ENCODE results near the gene CADM4.

DNA sequence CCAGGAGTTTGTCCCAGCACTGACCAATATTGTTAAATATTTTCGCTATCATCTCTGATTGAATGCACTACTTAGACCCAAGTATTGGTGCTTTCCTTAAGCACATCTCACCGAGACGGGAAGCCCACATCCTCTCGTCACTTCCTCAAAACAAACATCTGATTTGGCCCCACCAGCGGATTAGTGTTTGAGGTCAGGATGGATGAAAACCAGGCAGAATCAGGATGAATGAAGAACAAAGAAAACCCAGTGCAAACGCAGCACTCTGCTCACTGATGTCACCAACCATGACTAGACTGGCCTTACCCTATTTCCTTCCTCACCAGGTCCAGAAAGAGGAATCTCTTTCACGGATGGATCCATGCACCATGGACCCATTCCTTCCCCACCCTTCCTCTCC lies 24.4 kb upstream of the CADM4 start:
- TF ChIP-seq FOXM1 (IDR thresholded peaks at IDR 0.05; ENCODE audit: low read depth) (no peak), GATA2 (CRISPR knock-in tag; IDR thresholded peaks at IDR 0.05) (no peak), TEAD4 (IDR thresholded peaks at IDR 0.05; ENCODE audit: borderline replicate concordance, insufficient read depth) (no peak), SIN3A (IDR thresholded peaks at IDR 0.05; ENCODE audit: borderline replicate concordance, low read depth, low read length) (no peak), RAD21 (IDR thresholded peaks at IDR 0.05; ENCODE audit: low read length) (no peak), EZH2phosphoT487 (IDR thresholded peaks at IDR 0.05; ENCODE audit: borderline replicate concordance, low read depth) (no peak), USF2 (IDR thresholded peaks at IDR 0.05; ENCODE audit: borderline replicate concordance, low read depth, low read length) (no peak)
- TF ChIP-seq, protein P1, sequence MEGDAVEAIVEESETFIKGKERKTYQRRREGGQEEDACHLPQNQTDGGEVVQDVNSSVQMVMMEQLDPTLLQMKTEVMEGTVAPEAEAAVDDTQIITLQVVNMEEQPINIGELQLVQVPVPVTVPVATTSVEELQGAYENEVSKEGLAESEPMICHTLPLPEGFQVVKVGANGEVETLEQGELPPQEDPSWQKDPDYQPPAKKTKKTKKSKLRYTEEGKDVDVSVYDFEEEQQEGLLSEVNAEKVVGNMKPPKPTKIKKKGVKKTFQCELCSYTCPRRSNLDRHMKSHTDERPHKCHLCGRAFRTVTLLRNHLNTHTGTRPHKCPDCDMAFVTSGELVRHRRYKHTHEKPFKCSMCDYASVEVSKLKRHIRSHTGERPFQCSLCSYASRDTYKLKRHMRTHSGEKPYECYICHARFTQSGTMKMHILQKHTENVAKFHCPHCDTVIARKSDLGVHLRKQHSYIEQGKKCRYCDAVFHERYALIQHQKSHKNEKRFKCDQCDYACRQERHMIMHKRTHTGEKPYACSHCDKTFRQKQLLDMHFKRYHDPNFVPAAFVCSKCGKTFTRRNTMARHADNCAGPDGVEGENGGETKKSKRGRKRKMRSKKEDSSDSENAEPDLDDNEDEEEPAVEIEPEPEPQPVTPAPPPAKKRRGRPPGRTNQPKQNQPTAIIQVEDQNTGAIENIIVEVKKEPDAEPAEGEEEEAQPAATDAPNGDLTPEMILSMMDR (IDR thresholded peaks at IDR 0.05) = no peak
